CD4-positive, alpha-beta T cell treated with Interleukin-15 for 1 hour (primary cell): ENCODE data around the gene GRK3.

Experiments used
- DNase-seq: peaks from one replicate; pipeline ENCODE4 v3.0.0-alpha.2; 2020

GRK3 gene

GRCh38 chr22:25764270-25765015, 200.0 kb downstream of the GRK3 start:
- no peak for DNase-seq

GRCh38 chr22:25765016-25765367, 200.5 kb downstream of the GRK3 start:
- no peak for DNase-seq

GRCh38 chr22:25765801-25766200, 201.3 kb downstream of the GRK3 start:
- DNase-seq: no peak

DNA sequence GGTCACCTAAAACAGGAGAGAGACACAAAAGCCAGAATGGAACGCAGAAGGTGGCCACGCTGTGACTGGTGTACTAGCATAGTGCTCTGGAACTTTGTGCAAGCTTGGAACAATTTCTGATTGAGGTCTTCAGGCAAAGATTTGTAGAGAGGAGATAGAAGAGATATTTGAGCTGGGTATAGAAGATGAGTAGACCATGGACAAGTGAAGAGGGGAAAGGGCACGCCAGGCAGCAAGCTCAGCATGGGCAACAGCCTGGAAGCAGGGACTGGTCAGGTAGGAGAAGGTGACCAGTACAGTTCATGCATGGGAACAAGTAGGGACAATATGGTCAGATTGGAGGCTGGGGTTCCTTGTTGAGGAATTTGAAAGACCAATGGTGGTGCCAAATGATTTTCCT, 201.9 kb downstream of the GRK3 start:
- DNase-seq: no peak

DNA sequence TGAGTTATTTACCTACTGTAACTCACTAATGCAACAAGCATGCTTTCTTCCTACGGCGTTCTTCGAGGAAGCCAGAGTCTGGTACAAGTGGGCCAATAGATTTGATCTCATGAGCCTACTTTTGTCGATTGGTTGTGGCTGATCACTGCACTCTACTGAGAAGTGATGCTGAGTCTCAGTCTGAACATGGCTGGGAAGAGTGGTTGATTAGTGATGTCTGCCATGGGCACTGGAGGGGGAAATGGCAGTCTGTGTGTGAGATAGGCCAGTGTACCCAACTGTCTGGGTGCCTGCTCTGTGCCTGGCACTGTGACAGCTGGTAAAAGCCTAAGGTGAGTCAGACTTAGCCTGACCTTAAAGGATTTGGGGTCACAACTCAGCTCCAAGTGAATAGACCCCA, 205.9 kb downstream of the GRK3 start:
- no peak for DNase-seq

DNA sequence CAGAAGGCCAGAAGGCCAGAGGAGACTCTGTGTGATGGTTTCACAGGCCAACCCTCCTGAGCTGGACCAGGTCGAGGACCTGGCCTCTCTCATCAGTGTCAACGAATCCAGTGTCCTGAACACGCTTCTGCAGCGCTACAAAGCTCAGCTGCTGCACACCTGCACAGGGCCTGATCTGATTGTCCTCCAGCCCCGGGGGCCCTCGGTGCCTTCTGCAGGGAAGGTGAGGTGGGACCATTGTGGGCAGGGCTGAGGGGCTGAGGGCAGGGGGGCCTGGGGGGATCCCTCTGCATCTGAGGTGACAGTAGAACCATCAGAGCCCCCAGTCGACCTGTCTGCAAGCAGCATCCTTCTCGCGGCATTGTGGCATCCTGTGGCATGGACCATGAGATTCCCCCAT, 207.8 kb downstream of the GRK3 start:
- no peak for DNase-seq

GRCh38 chr22:25774575-25775026, 210.1 kb downstream of the GRK3 start:
- no peak for DNase-seq

GRCh38 chr22:25775531-25775930, 211.1 kb downstream of the GRK3 start:
- DNase-seq: no peak

- DNase-seq: no peak
Observed at GRCh38 chr22:25777411-25777810, 212.9 kb downstream of the GRK3 start.

GRCh38 chr22:25777870-25778269, 213.4 kb downstream of the GRK3 start:
- no peak for DNase-seq
